Subcutaneous abdominal adipose tissue (tissue), 5 donors: ENCODE measurements around the gene SKA2.
"Not testable (repeated sequence)": the region's sequence is repeated elsewhere in the genome, so short reads cannot be mapped to it uniquely, and the experiment has no call there.

Source experiments
- H3K27ac ChIP-seq: one replicate; pipeline ENCODE4 v1.7.0; 2013; ENCODE audit warnings: low read depth, mild to moderate bottlenecking, inconsistent platforms, low read length, moderate library complexity
- H3K27me3 ChIP-seq, 5 donors: one replicate each; pipeline ENCODE4 v1.7.0; 2013; ENCODE audit warnings: low read length in 5 of 5, inconsistent platforms in 1 of 5; ENCODE audit not compliant: control insufficient read depth in 5 of 5, insufficient read depth in 4 of 5
- H3K36me3 ChIP-seq, 5 donors: one replicate each; pipeline ENCODE4 v1.7.0; 2013; ENCODE audit warnings: low read length in 5 of 5; ENCODE audit not compliant: control insufficient read depth in 5 of 5, insufficient read depth in 5 of 5
- H3K4me1 ChIP-seq, 5 donors: one replicate each; pipeline ENCODE4 v1.7.0; 2013; ENCODE audit warnings: low read length in 5 of 5, mild to moderate bottlenecking in 3 of 5, moderate library complexity in 1 of 5; ENCODE audit not compliant: control insufficient read depth in 5 of 5, insufficient read depth in 5 of 5
- H3K4me3 ChIP-seq, 5 donors: one replicate each; pipeline ENCODE4 v1.7.0; 2013; ENCODE audit warnings: low read length in 5 of 5, low read depth in 1 of 5
- H3K9ac ChIP-seq, 5 donors: one replicate each; pipeline ENCODE4 v1.7.0; 2013; ENCODE audit warnings: low read length in 5 of 5, mild to moderate bottlenecking in 4 of 5, moderate library complexity in 3 of 5
- H3K9me3 ChIP-seq, 5 donors: one replicate each; pipeline ENCODE4 v1.7.0; 2013; ENCODE audit warnings: low read length in 5 of 5; ENCODE audit not compliant: control insufficient read depth in 5 of 5
- donor health status: healthy.
- donor health status: healthy.
- donor health status: healthy.
- donor health status: healthy.
- donor health status: healthy.

The SKA2 gene

GRCh38 chr17:59154721-59155438, at the start of gene SKA2:
TSS of gene SKA2 (minus strand) at chr17:59155186. CDS start at chr17:59155163, 23 bp downstream.
- H3K9ac ChIP-seq = peak within 1 kb of the TSS; percentile 52 to 80 (median 75)
- H3K27me3 ChIP-seq = no peaks in the 10 kb centered on the region
- no peaks in the 10 kb centered on the region for H3K9me3 ChIP-seq
- H3K27ac ChIP-seq = peak within 1 kb of the TSS; percentile 63
- peak within 1 kb of the TSS; percentile 81 to 98 (median 89) for H3K4me3 ChIP-seq
- H3K36me3 ChIP-seq = no peaks in the 10 kb centered on the region
- H3K4me1 ChIP-seq = peaks cover 3 to 23% (median 17%) of the 10 kb centered on the region in 5 donors

GRCh38 chr17:59202320-59202719, 47.3 kb upstream of the SKA2 start:
- H3K27ac ChIP-seq = no peak overlapping the region
- no peaks in the 10 kb centered on the region for H3K36me3 ChIP-seq
- H3K9ac ChIP-seq = no peak overlapping the region
- no peaks in the 10 kb centered on the region for H3K27me3 ChIP-seq
- H3K4me1 ChIP-seq = no peaks in the 10 kb centered on the region
- H3K4me3 ChIP-seq = no peak overlapping the region
- no peaks in the 10 kb centered on the region for H3K9me3 ChIP-seq

GRCh38 chr17:59199398-59199797, 44.4 kb upstream of the SKA2 start:
- Histone ChIP-seq H3K4me3 (no peak overlapping the region), H3K9me3 (no peaks in the 10 kb centered on the region), H3K36me3 (no peaks in the 10 kb centered on the region), H3K4me1 (no peaks in the 10 kb centered on the region), H3K9ac (no peak overlapping the region), H3K27ac (no peak overlapping the region), H3K27me3 (no peaks in the 10 kb centered on the region)

GRCh38 chr17:59193336-59193862, 38.4 kb upstream of the SKA2 start:
- Histone ChIP-seq H3K27ac (no peak overlapping the region), H3K4me1 (no peaks in the 10 kb centered on the region), H3K9me3 (no peaks in the 10 kb centered on the region), H3K27me3 (no peaks in the 10 kb centered on the region), H3K4me3 (no peak overlapping the region), H3K36me3 (no peaks in the 10 kb centered on the region), H3K9ac (no peak overlapping the region)

- Histone ChIP-seq H3K27me3 (no peaks in the 10 kb centered on the region), H3K4me3 (no peak overlapping the region), H3K9ac (no peak overlapping the region), H3K9me3 (no peaks in the 10 kb centered on the region), H3K4me1 (no peaks in the 10 kb centered on the region), H3K27ac (no peak overlapping the region), H3K36me3 (no peaks in the 10 kb centered on the region)
Observed at GRCh38 chr17:59190806-59191205, 35.8 kb upstream of the SKA2 start.

- Histone ChIP-seq H3K27ac (no peak overlapping the region), H3K9me3 (no peaks in the 10 kb centered on the region), H3K9ac (no peak overlapping the region), H3K36me3 (no peaks in the 10 kb centered on the region), H3K27me3 (no peaks in the 10 kb centered on the region), H3K4me1 (no peaks in the 10 kb centered on the region), H3K4me3 (no peak overlapping the region)
Observed at GRCh38 chr17:59186850-59187249, 31.9 kb upstream of the SKA2 start.

GRCh38 chr17:59185997-59186396, 31.0 kb upstream of the SKA2 start:
- H3K27ac ChIP-seq = no peak overlapping the region
- H3K27me3 ChIP-seq = no peaks in the 10 kb centered on the region
- H3K4me1 ChIP-seq = no peaks in the 10 kb centered on the region
- no peaks in the 10 kb centered on the region for H3K36me3 ChIP-seq
- H3K9ac ChIP-seq = no peak overlapping the region
- no peak overlapping the region for H3K4me3 ChIP-seq
- H3K9me3 ChIP-seq = no peaks in the 10 kb centered on the region

GRCh38 chr17:59181481-59181880, 26.5 kb upstream of the SKA2 start:
- Histone ChIP-seq H3K4me1 (no peaks in the 10 kb centered on the region), H3K27me3 (no peaks in the 10 kb centered on the region), H3K4me3 (no peak overlapping the region), H3K9me3 (no peaks in the 10 kb centered on the region), H3K27ac (no peak overlapping the region), H3K36me3 (no peaks in the 10 kb centered on the region), H3K9ac (no peak overlapping the region)

GRCh38 chr17:59180626-59181025, 25.6 kb upstream of the SKA2 start:
- Histone ChIP-seq H3K36me3 (no peaks in the 10 kb centered on the region), H3K27me3 (no peaks in the 10 kb centered on the region), H3K9me3 (no peaks in the 10 kb centered on the region), H3K27ac (no peak overlapping the region), H3K9ac (no peak overlapping the region), H3K4me1 (no peaks in the 10 kb centered on the region), H3K4me3 (no peak overlapping the region)

GRCh38 chr17:59179601-59180000, 24.6 kb upstream of the SKA2 start:
- H3K9me3 ChIP-seq, H3K36me3 ChIP-seq, H3K9ac ChIP-seq, H3K4me3 ChIP-seq, H3K27ac ChIP-seq, H3K27me3 ChIP-seq, H3K4me1 ChIP-seq: not testable (repeated sequence)
